Brain pericyte (primary cell): ENCODE data around the gene ADAMTS3.
"Not testable (repeated sequence)": the region's sequence is repeated elsewhere in the genome, so short reads cannot be mapped to it uniquely, and the experiment has no call there.

Experiments used
- DNase-seq: peaks from one replicate; pipeline ENCODE4 v3.0.0-alpha.2; 2012; ENCODE audit warnings: low read depth, low spot score

The ADAMTS3 gene

DNA sequence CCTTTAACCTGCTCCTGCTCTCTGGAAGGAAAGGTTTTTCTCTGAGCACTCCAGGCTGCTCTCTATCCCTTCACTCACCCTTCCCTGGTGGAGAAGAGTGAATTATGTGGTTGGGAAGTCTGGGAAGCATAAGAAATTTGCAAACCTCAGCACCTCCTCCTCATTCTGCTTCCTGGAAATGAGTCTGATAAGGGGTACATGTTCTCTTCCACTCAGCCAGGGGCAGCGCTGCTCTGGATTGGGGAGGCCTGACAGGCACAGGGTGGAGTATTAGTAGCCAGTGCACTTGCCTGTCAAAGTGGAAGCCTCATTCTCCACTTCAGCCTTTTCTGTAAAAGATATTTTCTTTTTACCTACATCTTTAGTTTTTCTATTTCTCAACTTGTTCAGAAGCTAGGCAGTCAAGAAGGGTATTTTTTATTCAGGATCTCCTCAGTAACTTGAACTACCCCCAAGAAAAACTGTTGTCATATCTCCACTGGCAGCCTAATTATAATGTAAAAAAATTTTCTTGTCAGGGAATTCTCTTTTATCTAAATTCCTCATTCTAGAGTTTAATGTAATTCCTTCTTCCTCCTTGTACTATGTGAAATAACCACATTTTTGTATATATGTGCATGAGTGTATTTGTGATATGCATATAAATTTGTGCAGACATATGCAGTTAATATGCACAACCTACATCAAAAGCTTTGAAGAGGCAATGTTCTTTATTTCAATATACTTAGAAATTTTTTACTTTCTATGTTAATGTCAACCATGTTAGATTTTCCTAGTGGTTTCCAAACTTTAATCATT, 15.3 kb downstream of the ADAMTS3 start:
- DNase-seq, result no peak

DNA sequence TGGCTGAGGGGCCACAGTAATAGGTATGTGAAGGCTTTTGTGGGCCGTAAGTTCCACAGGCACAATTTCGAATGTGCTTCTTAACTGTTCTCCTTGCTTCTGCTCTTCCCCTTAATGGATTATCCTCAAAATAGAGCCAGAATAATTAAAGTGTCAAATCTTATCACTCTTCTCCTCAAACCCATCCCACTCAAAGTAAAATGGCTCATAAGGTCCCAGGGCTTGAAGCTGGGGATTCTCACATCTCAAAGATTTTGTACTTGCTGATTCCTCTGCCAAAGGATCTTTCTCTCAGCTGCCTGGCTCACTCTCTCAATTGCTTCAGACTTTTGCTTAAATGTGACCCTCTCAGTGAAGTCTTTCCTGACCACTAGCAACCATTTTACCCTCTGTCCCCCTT, 16.6 kb downstream of the ADAMTS3 start:
- DNase-seq, result no peak

DNA sequence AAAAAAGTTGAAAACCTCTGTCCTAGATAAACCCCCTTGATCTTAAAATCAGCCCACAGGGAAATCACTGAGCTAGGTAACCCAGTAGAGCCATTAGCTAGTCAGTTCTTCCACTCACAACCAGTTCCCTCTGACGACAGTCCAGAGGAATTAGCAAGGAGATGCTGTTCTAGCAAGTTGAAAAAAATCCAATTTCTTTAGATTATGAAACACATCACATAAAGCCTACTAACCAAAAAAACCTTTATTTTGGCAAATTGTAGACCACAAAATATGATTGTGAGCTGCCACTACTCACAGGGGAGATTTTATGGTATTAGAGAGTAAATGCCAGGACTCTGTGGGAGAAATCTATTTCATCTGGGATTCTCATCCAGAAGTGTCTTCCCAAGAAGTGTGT, 22.6 kb downstream of the ADAMTS3 start:
- DNase-seq, result no peak

DNA sequence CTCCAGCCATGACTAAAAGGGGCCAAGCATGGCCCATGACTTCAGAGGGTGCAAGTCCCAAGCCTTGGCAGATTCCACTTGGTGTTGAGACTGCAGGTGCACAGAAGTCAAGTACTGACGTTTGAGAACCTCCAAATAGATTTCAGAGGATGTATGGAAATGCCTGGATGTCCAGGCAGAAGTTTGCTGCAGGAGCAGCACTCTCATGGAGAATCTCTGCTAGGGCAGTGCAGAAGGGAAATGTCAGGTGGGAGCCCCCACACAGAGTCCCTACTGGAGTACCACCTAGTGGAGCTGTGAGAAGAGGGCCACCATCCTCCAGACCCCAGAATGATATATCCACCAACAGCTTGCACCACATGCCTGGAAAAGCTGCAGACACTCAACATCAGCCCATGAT, 28.3 kb downstream of the ADAMTS3 start:
- not testable (repeated sequence) for DNase-seq

DNA sequence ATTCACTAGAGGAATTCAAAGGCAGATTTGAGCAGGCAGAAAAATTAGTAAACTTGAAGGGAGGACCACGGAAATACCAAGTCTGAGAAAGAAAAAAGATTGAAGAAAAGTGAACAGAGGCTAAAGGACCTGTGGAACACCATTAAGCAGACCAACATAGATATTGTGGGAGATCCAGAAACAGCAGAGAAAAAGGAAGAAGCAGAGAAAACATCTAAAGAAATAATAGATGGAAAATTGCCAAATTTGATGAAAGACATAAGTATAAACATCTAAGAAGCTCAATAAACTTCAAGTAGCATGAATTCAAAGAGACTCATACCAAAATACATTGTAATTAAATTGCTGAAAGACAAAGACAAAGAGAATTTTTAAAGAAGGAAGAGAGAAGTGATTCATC, 31.0 kb downstream of the ADAMTS3 start:
- no peak for DNase-seq

DNA sequence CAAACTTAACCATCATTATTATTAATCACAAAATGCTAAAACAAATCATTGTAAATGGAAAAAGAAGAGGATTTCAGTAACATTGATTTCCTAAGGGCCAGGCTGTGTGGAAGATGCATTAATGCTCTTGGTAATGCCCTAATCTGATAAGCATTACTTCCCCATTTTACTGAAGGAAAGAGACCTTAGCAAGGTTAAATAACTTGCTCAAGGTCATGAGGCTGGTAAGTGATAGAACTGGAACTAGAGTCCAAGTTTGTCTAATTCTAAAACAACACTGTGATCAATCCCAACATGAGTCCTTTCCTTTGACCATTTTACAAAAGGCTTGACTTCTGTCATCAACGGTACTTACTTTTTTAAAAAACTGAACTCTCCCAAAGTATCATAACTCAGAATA, 32.6 kb downstream of the ADAMTS3 start:
- no peak for DNase-seq

DNA sequence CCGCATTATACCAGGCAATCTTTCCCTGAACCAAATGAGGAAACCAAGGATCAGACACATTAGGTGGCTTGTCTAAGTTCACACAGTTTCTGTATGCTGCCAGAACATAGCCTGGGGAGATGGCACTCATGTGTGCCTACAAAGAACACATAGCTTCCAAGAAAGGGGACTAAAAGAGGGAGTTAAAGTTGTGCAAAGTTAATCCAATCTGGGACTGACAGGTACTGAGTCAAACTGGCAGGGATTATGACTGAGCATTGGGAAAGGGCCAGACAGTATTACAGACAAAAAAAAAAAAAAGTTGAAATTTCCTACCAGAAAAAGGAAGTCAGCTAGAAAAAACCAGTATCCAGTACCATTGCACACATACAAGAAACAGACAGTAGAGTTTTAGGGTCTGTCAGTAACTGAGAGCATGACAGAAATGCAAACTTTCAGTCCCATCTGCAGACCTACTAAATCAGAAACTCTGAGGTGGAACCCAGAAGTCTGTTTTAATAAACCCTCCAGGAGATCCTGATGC, 37.2 kb downstream of the ADAMTS3 start:
- DNase-seq, result no peak

DNA sequence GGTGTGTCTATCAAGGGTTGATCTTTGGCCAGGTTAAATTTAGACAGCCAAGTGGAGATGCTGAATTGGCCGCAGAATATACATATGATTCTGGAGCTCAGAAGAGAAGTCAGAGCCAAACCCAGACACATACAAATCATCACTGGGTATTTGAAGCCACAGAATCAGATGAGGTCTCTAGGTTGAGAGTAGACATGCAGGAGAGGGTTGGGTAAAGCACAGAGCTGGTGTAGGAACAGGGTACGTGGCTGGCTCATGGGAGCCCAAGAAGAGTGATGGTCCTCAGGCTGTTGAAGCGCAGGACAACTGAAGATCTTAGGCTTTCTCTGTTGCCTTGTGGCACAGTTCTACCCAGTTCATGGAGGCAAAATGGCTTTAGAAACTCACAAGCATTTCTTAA, 37.7 kb downstream of the ADAMTS3 start:
- DNase-seq, result no peak

DNA sequence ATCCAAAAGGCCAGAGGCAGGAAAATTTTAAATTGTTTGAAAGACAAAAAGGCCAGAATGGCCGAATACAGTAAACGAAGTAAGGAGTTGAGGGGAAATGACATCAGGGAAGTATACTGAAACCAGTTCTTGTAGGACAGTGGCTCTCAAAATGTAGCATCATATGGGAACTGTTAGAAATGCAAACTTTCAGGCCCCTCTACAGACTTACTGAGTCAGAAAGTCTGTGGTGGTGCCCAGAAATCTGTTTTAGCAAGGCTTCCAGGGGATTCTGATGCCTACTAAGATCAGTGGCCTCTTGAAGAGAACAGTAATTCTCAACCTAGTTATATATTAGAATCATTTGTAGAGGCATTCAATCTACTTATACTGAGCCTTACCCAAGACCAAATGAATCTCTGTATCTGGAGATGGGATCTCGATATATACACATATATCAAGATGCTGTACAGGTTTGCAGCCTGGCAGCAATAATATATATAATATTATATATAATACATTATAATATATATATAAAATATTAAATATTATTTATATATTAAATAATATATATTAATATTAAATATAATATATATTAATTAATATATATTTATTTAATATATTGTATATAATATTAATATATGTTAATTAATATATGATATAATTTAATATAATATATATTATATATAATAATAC, 39.7 kb downstream of the ADAMTS3 start:
- no peak for DNase-seq

DNA sequence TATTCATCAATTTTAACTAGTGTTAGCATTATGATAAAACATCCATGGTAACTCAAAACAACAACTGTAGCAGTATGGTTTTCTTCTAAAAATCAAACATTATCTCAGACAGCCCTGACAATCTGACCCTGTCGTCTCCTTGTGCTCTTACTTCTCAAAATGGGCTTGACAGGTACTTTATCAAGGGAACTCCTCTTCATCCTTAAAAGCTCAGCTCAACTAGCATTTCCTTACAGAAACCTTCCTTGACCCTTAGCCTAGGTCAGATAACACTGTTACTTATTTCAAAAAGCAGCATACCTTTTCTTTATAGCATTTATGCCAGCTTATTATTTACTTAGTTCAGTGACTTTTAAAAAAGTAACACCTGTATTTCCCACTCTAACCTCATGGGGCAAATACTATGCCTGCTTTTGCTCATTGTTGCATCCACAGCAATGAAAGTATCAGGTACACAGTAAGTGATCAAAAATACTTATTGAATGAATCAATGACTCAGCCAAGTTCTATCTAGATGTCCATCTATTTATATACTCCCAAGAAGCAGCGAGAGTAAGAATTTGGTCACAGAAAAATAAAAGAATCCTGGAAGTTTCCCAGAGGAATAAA, 41.9 kb downstream of the ADAMTS3 start:
- no peak for DNase-seq

DNA sequence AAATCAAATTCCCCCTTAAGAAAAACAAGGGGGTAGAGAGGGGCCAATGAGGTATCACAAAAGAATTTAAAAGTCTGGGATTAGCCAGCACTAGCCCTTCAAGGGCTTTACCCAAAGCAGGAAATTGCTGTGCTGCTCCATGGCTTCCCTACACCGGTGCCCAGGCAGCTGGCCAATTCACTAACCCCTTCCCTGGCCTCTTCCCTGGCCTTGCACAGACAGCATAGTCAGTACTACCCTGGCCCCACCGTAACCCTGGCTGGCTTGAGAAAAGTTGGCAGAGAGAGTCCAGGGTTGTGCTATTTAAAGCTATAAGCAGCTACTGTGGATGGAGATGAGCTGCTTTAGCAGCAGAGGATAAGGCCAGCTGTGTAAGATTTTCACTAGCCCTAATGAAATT, 43.1 kb downstream of the ADAMTS3 start:
- peak; percentile 65 for DNase-seq

DNA sequence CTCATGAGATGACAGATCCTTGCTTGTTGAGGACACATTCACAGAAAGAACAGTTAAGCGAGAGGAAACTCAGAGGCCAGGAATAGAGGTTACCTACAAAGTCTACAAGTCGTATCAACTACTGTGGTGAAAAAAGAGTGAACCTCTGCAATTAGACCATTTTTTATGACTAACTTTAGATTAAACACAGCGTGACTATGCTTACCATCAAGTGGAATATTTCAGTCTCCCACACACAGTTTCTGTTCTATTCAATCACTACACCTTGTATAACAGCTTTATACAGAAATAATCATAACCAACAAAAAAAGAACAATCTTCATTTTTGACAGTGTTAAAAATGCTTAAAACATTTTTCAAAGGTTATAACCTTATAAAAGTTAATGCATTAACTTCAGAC, 46.6 kb downstream of the ADAMTS3 start:
- DNase-seq, result no peak

DNA sequence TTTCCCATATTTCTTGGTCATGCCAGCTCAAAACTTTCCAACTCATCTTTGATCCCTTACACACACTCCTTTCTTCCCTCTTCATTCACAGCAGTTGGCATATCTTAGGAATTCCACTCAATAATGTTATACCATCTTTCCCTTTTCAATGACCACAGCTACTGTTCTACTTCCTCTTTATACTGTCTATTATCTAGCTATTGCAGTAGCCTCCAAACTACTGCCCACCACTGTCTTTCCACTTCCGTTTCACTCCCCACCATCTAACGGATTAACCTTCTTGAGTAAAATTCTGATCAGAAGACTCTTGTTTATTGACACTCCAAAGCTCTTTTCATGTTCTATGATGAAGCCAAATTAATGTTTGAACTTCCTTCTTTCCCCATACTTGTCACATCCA, 55.8 kb downstream of the ADAMTS3 start:
- no peak for DNase-seq

DNA sequence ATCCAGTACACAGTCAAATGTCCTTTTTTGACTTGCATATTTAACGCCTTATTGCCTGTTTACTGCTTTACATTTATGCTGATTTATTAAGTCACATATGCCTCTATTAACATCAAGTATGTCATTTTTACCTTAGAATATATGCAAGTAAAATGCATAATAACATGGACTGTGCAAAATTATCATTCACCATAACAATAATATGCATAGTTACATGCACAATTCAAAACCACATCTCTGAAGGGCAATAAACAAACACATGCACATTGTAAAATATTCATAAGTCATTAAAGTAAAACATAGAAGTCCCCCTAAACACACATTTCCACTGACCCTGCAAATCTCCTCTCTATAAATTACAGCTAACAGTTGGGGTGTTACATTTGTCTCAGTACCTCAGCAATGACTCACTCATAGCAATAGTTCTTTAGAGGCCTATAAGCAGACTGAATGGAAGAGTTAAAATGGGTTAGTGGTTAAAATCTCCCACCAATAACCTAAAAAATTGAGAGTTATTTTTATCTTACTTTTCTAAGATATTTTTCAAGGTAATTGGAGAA, 61.1 kb downstream of the ADAMTS3 start:
- DNase-seq, result no peak

DNA sequence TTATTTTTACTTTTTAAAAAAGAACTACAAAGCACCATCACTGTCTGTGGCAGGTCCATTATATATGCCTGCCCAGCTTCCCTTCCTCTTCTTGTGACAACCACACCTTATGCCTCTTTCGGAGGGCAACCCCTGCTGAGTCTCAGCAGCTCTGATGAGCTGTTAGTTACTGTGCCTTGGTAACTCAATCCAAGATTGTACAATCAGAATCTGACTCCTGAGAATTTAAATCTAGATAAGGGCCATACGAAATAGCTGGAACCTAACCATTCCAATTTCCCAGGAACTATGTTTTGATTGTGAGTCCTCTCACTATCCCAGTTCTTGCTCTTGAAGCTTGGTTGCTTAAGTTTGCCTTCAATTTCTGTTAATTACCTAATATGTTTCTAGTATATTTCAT, 61.9 kb downstream of the ADAMTS3 start:
- no peak for DNase-seq

DNA sequence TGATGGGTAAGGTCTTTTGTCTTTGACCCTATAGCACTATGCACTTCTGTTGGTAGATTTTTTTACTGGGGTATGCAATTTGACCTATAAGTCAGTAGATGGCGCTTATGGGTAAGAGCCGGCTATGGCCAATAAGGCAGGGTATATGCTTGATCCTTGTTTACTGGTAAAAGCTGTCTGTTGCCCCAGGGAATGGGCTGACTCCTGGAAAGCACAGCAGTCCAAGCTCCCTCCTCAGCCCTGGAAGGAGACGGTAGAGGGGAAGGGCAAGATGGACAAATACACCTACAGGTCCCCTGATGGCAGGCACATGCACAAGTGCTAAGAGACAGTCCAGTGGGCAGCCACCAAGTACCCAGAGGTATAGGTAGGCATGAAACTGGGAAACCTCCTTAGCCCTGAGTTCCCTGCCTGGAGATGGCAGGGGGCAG, 63.7 kb downstream of the ADAMTS3 start:
- DNase-seq, result no peak

DNA sequence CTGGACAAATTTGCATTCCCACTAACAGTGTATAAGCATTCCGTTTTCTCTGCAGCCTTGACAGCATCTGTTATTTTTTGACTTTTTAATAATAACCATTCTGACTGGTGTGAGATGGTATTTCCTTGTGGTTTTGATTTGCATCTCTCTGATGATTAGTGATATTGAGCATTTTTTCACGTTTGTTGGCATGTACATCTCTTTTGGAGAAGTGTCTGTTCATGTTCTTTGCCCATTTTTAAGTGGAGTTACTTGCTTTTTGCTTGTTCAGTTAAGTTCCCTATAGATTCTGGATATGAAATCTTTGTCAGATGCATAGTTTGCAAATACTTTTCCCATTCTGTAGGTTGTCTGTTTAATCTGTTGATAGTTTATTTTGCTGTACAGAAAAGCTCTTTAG, 68.8 kb downstream of the ADAMTS3 start:
- DNase-seq, result no peak

DNA sequence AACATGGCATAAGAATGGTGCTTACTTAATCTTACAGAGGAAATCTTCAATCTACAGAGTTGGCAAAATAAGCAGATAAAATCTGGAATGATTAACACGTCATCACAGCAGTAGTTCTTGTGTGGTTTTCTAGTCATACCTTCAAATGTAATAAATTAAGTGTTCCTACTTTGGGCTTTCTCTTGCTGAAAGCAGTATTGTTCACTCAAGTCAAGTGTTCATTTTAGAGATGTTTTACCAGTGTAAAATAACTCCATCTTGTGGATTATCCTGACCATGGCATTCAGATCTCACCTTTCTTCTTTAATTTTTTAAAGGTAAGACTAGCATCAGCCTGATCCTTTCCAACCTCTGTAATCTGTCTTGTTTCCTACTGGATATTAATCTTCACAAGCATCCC, 72.9 kb downstream of the ADAMTS3 start:
- DNase-seq, result no peak

DNA sequence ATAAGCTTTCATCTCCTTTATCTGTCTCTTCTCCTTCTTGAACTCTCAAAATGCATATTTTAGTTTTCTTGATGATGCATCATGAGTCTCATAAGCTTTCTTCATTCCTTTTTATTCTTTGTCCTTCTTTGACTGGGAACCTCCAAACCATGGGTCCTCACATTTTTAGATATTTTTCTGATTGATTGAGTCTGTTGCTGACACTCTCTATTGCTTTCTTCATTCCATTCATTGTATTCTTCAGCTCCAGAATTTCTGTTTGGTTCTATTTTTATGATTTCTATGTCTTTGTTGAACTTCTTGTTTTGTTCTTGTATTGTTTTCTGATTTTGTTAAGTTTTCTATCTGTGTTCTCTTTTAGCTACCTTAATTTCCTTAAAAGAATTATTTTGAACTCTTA, 74.9 kb downstream of the ADAMTS3 start:
- no peak for DNase-seq

DNA sequence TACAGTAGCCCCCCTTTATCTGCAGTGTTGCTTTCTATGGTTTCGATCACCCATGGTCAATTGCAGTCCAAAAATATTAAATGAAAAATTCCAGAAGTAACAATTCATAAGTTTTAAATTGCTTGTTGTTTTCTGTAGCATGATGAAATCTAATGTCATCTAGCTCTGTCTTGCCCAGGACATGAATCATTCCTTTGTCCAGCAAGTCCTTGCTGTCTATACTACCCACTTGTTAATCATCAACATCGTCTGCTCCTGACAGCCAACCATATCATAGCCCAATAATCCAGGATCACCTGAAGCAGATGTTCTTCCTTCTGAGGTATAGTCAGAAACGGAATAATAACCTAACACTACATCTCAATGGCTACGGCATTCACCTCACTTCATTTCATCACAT, 79.8 kb downstream of the ADAMTS3 start:
- DNase-seq, result no peak

DNA sequence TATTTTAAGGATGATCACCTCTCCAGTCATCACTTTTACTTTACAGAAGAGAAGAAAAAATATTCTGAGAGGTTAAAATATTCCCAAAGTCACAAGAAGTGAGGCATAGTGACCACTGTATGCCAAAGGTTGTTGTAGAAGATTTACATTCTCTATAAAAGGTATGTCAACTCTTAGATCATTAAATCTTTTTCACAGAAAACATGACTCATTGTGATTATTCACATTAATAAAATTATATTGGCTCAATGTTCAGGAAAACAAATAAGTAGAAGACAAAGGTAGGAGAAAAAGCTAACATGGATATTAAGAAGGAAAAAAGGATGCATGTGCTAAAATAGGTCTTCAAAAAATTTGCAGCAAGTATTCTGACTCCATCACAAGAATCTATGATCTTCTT, 82.0 kb downstream of the ADAMTS3 start:
- DNase-seq, result no peak

DNA sequence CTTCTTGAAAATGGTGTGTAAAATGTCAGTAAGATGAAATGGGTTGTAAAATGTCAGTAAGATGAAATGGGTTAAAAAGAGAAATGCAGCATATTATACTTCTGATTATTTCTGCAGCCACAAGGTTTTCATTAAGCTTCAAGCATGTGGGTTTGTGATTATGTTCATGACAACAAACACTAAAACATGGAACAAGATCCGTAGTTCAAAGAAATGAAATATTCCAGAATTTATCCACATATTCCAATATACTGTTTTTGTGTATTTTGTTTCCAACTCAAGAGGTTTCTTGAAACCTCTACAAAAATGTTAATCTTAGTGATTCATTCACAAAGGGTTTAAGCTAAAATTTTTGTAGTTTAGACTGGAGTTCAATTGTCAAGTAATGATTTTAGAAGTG, 84.0 kb downstream of the ADAMTS3 start:
- DNase-seq, result no peak
